ENCODE data around the gene CFAP99.

DNA sequence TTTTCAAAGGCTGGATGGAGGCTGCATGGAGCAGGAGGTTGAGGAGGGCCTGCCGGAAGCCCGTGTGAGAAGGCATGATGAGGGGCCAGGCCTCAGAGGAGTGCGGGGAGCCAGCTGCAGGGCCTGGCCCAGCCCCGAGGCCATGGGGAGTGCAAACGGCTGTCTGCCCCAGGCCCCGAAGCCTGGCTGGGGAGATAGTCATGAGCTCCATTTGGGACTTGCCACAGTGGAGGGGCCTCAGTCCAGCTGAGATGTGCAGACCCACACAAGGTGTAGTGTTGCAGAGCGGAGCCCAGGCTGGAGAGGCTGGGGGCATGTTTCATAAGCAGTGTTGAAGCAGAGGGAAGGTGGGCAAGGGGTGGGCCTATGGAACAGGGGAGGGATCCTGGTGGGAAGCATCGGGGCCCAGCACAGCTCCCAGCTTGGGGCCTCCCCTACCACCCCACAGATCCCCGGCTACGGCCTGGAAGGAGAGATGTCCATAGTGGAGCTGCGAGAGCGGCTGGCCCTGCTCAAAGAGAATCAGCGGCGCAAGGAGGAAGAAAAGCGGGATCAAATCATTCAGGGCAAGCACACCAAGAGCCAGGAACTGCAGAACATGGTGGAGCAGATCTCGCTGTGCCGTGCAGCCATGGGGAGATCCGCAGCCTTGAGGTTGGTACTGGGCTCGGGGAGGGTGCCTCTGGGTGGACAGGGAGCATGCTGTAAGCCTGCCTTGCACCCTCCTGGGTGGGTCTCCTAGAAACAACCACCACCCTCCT is 41.0 kb downstream of the CFAP99 start:
- TF ChIP-seq, protein P1, sequence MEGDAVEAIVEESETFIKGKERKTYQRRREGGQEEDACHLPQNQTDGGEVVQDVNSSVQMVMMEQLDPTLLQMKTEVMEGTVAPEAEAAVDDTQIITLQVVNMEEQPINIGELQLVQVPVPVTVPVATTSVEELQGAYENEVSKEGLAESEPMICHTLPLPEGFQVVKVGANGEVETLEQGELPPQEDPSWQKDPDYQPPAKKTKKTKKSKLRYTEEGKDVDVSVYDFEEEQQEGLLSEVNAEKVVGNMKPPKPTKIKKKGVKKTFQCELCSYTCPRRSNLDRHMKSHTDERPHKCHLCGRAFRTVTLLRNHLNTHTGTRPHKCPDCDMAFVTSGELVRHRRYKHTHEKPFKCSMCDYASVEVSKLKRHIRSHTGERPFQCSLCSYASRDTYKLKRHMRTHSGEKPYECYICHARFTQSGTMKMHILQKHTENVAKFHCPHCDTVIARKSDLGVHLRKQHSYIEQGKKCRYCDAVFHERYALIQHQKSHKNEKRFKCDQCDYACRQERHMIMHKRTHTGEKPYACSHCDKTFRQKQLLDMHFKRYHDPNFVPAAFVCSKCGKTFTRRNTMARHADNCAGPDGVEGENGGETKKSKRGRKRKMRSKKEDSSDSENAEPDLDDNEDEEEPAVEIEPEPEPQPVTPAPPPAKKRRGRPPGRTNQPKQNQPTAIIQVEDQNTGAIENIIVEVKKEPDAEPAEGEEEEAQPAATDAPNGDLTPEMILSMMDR (IDR thresholded peaks at IDR 0.05): no peak
- no peak for TF ChIP-seq POLR2A (IDR thresholded peaks at IDR 0.05)
